SU-DHL-6 (cell line): ENCODE results near the gene GRIK3.
"Not testable (repeated sequence)": the region's sequence is repeated elsewhere in the genome, so short reads cannot be mapped to it uniquely, and the experiment has no call there.

ENCODE experiments used
- H2AFZ ChIP-seq: fragments of 200-600 bp; sonication (generic); 2 replicates; pipeline ENCODE4 v1.6.1; 2014; ENCODE audit warnings: low read depth, mild to moderate bottlenecking, moderate library complexity, mixed read lengths, antibody characterized with exemption, low read length; ENCODE audit not compliant: severe bottlenecking
- H3F3A ChIP-seq: fragments of 200-600 bp; shearing (Covaris generic); 2 replicates; pipeline ENCODE4 v1.6.0; 2016; ENCODE audit warnings: antibody characterized with exemption, mild to moderate bottlenecking; ENCODE audit not compliant: insufficient read depth
- H3K27ac ChIP-seq: fragments of 200-600 bp; sonication (generic); 2 replicates; pipeline ENCODE4 v1.5.1; 2016; ENCODE audit warnings: low read depth, mild to moderate bottlenecking, low read length, moderate library complexity, mixed read lengths
- H3K27me3 ChIP-seq: fragments of 200-600 bp; sonication (generic), shearing (Covaris generic); 2 replicates; pipeline ENCODE4 v1.6.0; 2014; ENCODE audit warnings: mild to moderate bottlenecking, low read length
- H3K36me3 ChIP-seq: fragments of 200-600 bp; sonication (generic); 2 replicates; pipeline ENCODE4 v1.6.1; 2014; ENCODE audit warnings: mild to moderate bottlenecking, low read length, mixed read lengths
- H3K4me2 ChIP-seq: fragments of 300-600, 200-600 bp; shearing (Covaris generic), sonication (generic); 2 replicates; pipeline ENCODE4 v1.6.0; 2014; ENCODE audit warnings: low read length, low read depth, mild to moderate bottlenecking; ENCODE audit not compliant: poor library complexity, severe bottlenecking
- H3K4me3 ChIP-seq: fragments of 200-600 bp; sonication (generic); 2 replicates; pipeline ENCODE4 v1.5.1; 2014; ENCODE audit warnings: antibody characterized with exemption, low read length, mild to moderate bottlenecking, mixed read lengths; ENCODE audit not compliant: insufficient read depth, poor library complexity, severe bottlenecking
- H3K79me2 ChIP-seq: fragments of 200-600 bp; sonication (generic); 2 replicates; pipeline ENCODE4 v1.6.1; 2014; ENCODE audit warnings: mild to moderate bottlenecking, low read length, moderate library complexity; ENCODE audit not compliant: insufficient read depth
- H3K9ac ChIP-seq: fragments of 200-600 bp; sonication (generic); 2 replicates; pipeline ENCODE4 v1.7.0; 2014; ENCODE audit warnings: mild to moderate bottlenecking, low read length
- H3K9me2 ChIP-seq: fragments of 200-600 bp; sonication (generic); replicated peaks from 2 replicates; pipeline ENCODE4 v1.6.1; 2014; ENCODE audit warnings: low read length; ENCODE audit not compliant: insufficient read depth
- H3K9me3 ChIP-seq: fragments of 200-600 bp; sonication (generic); 2 replicates; pipeline ENCODE4 v1.6.1; 2014; ENCODE audit warnings: low read length, mixed read lengths; ENCODE audit not compliant: insufficient read depth
- H4K20me1 ChIP-seq: fragments of 200-600 bp; sonication (generic); 2 replicates; pipeline ENCODE4 v1.6.1; 2014; ENCODE audit warnings: low read depth, mild to moderate bottlenecking, antibody characterized with exemption, low read length, moderate library complexity, mixed read lengths
- CTCF ChIP-seq: fragments of 200-600 bp; sonication (generic); IDR thresholded peaks from one replicate; pipeline ENCODE4 v1.5.1; 2017; ENCODE audit warnings: antibody characterized with exemption, mild to moderate bottlenecking, low read length, moderate library complexity; ENCODE audit not compliant: insufficient read depth, poor library complexity, severe bottlenecking
- EZH2phosphoT487 ChIP-seq: fragments of 200-600 bp; sonication (generic), shearing (Covaris generic); conservative IDR thresholded peaks from 2 replicates; pipeline ENCODE4 v1.6.1; 2018; ENCODE audit warnings: mild to moderate bottlenecking, antibody characterized with exemption, low read length, moderate library complexity, mixed read lengths

The GRIK3 gene

DNA sequence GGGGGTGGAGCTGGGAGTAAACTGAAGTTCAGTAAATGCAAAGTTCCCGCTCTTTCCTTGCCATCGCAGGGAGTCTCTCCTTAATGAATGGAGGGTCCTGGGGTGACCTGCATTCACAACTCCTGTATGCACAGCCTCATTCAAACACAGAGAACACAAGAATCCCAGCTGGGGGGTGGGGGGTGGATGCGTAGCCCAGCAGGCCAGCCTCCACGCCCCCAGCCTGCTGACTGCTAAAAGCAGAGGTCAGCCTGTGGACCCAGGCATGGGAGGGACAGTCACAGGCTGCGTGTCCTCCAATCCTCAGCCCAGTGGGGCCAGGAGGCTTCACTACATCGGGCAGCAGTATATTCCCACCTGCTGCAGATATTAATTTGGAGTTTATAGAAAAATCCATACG lies 263.1 kb downstream of the GRIK3 start:
- Histone ChIP-seq H3K79me2 (no peaks in the 10 kb centered on the region), H3K9me3 (no peaks in the 10 kb centered on the region), H3K27ac (no peak overlapping the region), H3K9ac (no peak overlapping the region), H2AFZ (no peak overlapping the region), H3F3A (no peaks in the 10 kb centered on the region), H3K27me3 (no peaks in the 10 kb centered on the region), H3K9me2 (no peaks in the 10 kb centered on the region), H3K36me3 (no peaks in the 10 kb centered on the region), H4K20me1 (no peaks in the 10 kb centered on the region), H3K4me2 (no peak overlapping the region), H3K4me3 (no peak overlapping the region)
- TF ChIP-seq EZH2phosphoT487 (no peak), CTCF (no peak)

DNA sequence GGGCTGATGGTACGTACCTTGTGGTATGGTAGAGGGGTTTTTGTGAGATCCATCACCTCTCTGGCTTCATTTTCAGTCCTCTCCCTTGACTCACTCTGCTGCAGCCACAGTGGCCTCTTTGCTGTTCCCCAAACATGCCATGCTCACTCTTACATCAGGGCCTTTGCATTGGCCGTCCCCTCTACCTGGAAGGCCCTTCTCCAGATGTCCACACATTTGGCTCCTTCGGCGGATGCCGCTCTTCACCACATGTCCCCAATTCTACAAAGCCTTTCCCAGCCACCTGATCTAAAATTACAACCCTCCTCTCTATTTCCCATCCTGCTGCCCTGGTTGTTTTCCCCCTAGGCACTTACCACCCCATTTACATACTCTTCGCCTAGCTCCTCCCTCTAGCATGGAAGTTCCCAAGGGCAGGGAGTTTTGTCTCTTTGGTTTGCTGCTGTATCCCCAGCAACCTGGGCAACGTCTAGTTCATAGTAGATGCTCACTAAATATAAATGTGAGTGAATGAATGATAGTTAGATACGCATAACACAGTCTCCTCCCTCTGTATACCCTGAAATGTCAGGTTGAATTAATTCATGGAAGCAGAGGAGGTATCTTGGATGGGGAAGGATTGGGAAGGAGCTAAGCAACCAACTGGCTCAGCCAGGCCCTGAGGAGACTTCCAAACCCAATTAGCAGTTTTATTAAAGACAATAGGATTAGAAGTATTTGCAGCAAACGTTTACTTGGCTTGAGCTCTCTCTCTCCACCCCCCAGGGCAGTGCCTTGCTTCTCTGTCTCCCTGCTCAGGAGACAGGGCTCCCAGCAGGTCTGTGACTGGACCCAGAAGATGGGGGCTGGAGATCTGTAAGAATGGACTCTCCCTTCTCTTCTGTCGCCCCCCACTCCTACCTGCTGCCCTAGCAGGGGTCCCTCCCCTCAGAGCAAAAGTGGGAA lies 264.2 kb downstream of the GRIK3 start:
- Histone ChIP-seq H2AFZ (no peak overlapping the region), H3K27ac (no peak overlapping the region), H3K36me3 (no peaks in the 10 kb centered on the region), H3K9me3 (no peaks in the 10 kb centered on the region), H3K9ac (no peak overlapping the region), H3K27me3 (no peaks in the 10 kb centered on the region), H3K9me2 (no peaks in the 10 kb centered on the region), H3K4me2 (no peak overlapping the region), H3K79me2 (no peaks in the 10 kb centered on the region), H3K4me3 (no peak overlapping the region), H3F3A (no peaks in the 10 kb centered on the region), H4K20me1 (no peaks in the 10 kb centered on the region)
- TF ChIP-seq CTCF (no peak), EZH2phosphoT487 (no peak)

- Histone ChIP-seq H3K4me2 (no peak overlapping the region), H4K20me1 (no peaks in the 10 kb centered on the region), H2AFZ (no peak overlapping the region), H3K9me2 (no peaks in the 10 kb centered on the region), H3F3A (no peaks in the 10 kb centered on the region), H3K36me3 (no peaks in the 10 kb centered on the region), H3K9me3 (no peaks in the 10 kb centered on the region), H3K27ac (no peak overlapping the region), H3K79me2 (no peaks in the 10 kb centered on the region), H3K9ac (no peak overlapping the region), H3K4me3 (no peak overlapping the region), H3K27me3 (no peaks in the 10 kb centered on the region)
- TF ChIP-seq EZH2phosphoT487, result no peak
- no peak for TF ChIP-seq CTCF
Observed at GRCh38 chr1:36768486-36769178, 265.7 kb downstream of the GRIK3 start.

DNA sequence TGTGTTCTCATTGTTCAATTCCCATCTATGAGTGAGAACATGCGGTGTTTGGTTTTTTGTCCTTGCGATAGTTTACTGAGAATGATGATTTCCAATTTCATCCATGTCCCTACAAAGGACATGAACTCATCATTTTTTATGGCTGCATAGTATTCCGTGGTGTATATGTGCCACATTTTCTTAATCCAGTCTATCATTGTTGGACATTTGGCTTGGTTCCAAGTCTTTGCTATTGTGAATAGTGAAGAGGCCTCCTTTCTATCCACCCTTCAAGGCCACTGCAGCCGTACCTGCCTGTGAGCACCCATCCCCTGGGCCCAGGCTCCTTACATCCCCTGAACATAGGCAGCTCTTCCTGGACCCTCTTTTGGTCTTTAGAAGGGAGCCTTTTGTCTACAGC lies 266.9 kb downstream of the GRIK3 start:
- H3K9me2 ChIP-seq, H3F3A ChIP-seq, H3K4me3 ChIP-seq, H3K9me3 ChIP-seq, H3K27me3 ChIP-seq, H3K4me2 ChIP-seq, H2AFZ ChIP-seq, H3K27ac ChIP-seq, H4K20me1 ChIP-seq, H3K9ac ChIP-seq, H3K79me2 ChIP-seq, H3K36me3 ChIP-seq: not testable (repeated sequence)
